Cardiac fibroblast (primary cell): ENCODE measurements around the gene SGSH.
A peak's percentile ranks its signal among the peaks of the same experiment; 100 is the strongest.

Source experiments
- DNase-seq, 2 donors: peaks; one replicate each; pipeline versions ENCODE4 v3.0.0 to v3.0.0-alpha.2; 2010; ENCODE audit warnings: low read depth in 2 of 2
- H3K4me3 ChIP-seq, 2 donors: replicated peaks in 1 of 2; 1 replicate in 1 of 2; 2 replicates in 1 of 2; pipeline ENCODE4 v1.5.1; 2011; ENCODE audit warnings: low read depth in 2 of 2, low read length in 2 of 2, mild to moderate bottlenecking in 2 of 2, moderate library complexity in 1 of 2
- CTCF ChIP-seq: IDR thresholded peaks from one replicate; pipeline ENCODE4 v1.5.1; 2011; ENCODE audit warnings: low read depth, mild to moderate bottlenecking, low read length, inconsistent platforms

The SGSH gene

DNA sequence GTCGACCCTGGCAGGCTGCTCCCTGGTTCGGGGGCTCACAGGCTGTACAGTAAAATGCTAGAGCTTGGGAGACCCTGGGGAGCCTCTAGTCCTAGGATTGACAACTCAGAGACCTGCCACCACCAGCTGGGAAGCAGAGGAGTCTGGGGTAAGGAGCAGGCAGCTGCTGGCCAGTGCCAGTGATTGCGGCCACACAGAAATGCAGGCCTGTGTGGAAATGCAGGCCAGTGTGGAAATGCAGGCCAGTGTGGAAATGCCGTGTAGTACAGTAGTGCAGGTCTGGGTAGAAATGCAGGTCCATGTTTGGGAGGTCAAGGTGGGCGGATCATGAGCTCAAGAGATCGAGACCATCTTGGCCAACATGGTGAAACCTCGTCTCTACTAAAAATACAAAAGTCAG, 23.5 kb downstream of the SGSH start:
- no peak overlapping the region for H3K4me3 ChIP-seq
- no peak for DNase-seq
- TF ChIP-seq CTCF, result no peak

DNA sequence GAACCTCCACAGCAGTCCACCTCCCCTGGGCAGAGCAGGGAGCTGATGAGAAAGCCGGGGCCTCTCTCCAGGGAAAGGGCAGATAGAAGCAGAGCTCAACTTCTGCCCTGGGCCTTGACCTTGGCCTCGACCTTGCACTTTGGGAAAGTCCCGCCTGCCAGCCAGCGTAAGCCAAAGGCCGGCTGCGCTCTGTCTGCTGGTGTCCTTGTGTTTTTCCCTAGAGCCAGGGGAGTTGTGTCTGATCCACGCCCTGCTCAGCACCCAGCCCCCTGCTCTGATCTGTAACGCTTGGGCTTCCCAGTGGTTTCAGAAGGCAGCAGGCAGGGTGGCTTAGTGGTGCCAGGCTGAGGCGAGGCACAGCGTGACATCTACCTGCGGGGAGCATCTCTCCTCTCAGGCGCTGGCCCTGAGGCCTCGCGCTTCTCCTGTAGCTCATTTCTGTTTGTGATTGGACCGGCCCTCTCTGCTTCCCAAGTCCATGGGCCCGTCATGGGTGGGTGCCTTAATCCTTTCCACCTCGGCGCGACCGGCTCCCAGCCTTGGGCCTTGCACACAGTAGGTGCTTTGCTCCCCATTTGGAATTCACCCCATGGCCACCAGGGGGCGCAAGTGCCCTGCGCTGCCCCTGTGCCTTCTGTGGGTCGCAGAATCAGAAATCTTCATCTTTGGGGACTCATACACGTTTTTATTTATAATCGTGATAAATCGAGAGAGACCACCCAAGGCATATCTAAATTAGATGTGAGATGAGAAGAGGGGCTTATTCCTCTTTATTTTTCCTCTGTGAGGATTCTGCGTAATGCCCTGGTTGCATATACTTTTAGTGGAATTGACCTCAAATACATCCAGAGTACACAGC, 24.2 kb downstream of the SGSH start:
- H3K4me3 ChIP-seq, result no peak overlapping the region
- peak; percentile 95 for TF ChIP-seq CTCF
- DNase-seq, result peak; percentile 11 to 33

DNA sequence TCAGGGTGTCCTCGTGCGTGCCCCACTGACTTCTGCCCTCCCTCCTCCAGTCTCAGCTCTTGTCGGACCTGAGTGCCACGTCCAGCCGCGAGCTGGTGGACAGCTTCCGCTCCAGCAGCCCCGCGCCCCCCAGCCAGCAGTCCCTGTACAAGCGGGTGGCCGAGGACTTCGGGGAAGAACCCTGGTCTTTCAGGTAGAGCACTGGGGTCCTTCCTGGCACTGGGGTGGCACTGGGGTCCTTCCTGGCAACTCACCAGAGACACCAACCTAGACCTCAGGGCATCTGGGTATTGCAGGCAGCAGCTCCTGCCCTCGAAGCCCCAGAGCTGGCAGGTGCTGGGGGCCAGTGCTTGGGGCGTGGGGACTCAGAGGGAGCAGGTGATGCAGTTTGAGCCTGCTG, 25.0 kb downstream of the SGSH start:
- TF ChIP-seq CTCF, result no peak
- DNase-seq, result no peak
- H3K4me3 ChIP-seq, result no peak overlapping the region

GRCh38 chr17:80191865-80192661, 28.1 kb downstream of the SGSH start:
- H3K4me3 ChIP-seq, result no peak overlapping the region
- no peak for TF ChIP-seq CTCF
- peak in 1 of 2 donors; percentile 32 for DNase-seq

GRCh38 chr17:80191192-80191591, 28.9 kb downstream of the SGSH start:
- no peak for TF ChIP-seq CTCF
- DNase-seq, result no peak
- H3K4me3 ChIP-seq, result no peak overlapping the region

GRCh38 chr17:80190716-80191115, 29.4 kb downstream of the SGSH start:
- TF ChIP-seq CTCF, result no peak
- no peak for DNase-seq

More at GRCh38 chr17:80190716-80191115, 29.4 kb downstream of the SGSH start:
- no peak overlapping the region for H3K4me3 ChIP-seq
